ENCODE measurements around the gene PFN1. TPM values are rescaled to one million over a fixed set of nuclear protein-coding genes. Genes with fewer than 3 reads are reported as not detected.
A peak's percentile ranks its signal among the peaks of the same experiment; 100 is the strongest.

PFN1 gene
- total and polyA plus RNA-seq, 9 of the 15 experiments (the other 6 are each of a cell fraction or from before 2014, with no cell fraction given): 60.5 to 1,479 (median 456) TPM

DNA sequence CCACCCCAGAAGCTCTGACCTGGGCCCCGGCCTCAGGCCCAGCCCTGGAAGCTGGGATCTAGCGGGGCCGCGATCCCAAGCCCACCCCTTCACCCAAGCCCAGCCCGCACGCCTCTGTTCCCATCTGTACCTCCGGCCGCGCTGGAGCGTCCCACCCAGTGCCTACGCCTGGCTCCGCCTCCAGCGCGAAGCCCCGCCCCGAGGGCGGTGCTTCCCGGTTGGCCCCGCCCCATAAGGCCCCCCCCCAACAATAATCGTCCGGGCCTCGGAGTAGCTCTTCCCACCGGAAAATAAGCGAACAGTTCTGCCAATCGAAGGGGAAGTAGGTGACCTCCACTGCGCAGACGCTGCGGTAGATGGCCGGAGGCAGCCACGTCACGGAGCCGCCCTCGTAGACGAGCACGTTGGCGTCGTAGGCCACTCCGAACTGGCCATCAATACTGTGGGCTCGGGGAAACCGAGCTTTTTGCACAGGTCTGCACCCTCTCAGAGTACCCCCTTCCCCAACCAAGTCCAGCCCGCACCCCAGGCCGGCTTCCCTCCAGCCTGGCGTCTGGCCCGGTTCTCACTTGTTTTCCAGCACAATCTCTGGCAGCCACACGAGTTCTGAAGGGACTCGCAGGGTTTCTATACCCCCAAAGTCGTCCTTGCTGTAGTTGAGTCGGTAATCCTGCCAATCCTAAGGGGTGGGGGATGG, 46.5 kb downstream of the PFN1 start:
- DNase-seq (ENCODE audit: extremely low read depth in 1 of 4, low spot score in 3 of 4) (peak in 3 of 4 experiments; percentile 34 to 64 (median 50)), ATAC-seq (peak; percentile 69), FAIRE-seq (no peak)
- Histone ChIP-seq H3K27me3 (ENCODE audit: control insufficient read depth in 2 of 2, insufficient read depth in 2 of 2, low read length in 2 of 2) (no peaks in the 10 kb centered on the region; a peak in 1 of 5 replicates), H3K9me3 (replicated peaks; ENCODE audit: control insufficient read depth, insufficient read depth, low read depth, low read length) (no peaks in the 10 kb centered on the region), H3K9ac (ENCODE audit: insufficient read depth in 1 of 2, low read depth in 2 of 2, low read length in 2 of 2) (no peak overlapping the region), H3K36me3 (ENCODE audit: control insufficient read depth, insufficient read depth, low read length) (no peaks in the 10 kb centered on the region; the same call in 2 of the 3 replicates), H3K4me1 (replicated peaks in 1 of 2; ENCODE audit: control insufficient read depth in 2 of 2, insufficient read depth in 2 of 2, low read length in 2 of 2) (peaks cover 14 to 28% of the 10 kb centered on the region in 2 experiments), H2AFZ (ENCODE audit: low read depth, low read length) (no peak overlapping the region), H3K4me2 (ENCODE audit: insufficient read depth, low read length) (no peak overlapping the region), H3K27ac (ENCODE audit: extremely low read depth, low read depth, low read length) (no peak overlapping the region), H4K20me1 (replicated peaks; ENCODE audit: control insufficient read depth, insufficient read depth, low read length) (no peaks in the 10 kb centered on the region), H3K9me1 (ENCODE audit: control insufficient read depth, insufficient read depth, low read length) (peaks cover 2% of the 10 kb centered on the region), H3K79me2 (ENCODE audit: control insufficient read depth, insufficient read depth, low read length) (no peaks in the 10 kb centered on the region), H3K4me3 (no peak overlapping the region)
- ChIA-PET CTCF (ENCODE audit: low intra/inter-chr PET ratio) (interaction anchor here (0.5 to 0.7 kb wide), 2 partner anchors 117 to 192 kb away, joined by 4 read pairs; no protein-coding TSS in a partner anchor), POLR2A (interaction anchor here (0.6 to 0.9 kb wide), 4 partner anchors 37 to 130 kb away, joined by 3 read pairs; partner anchors contain the start of gene PLD2)
- intact Hi-C loops (cut with micrococcal nuclease): loop anchor here (10.0 kb wide), 1 partner anchor 63 kb away; the partner anchor contains the start of gene SPAG7
- BruUV-seq (replicated peaks): no TSS peak
- WGBS (ENCODE audit: insufficient coverage, low coverage, missing lambda C conversion rate): 62% methylated on average over 6 of the region's 48 CpGs
- TF ChIP-seq CHD1 (IDR thresholded peaks at IDR 0.05; ENCODE audit: low read length): no peak
- TF ChIP-seq, protein P1, sequence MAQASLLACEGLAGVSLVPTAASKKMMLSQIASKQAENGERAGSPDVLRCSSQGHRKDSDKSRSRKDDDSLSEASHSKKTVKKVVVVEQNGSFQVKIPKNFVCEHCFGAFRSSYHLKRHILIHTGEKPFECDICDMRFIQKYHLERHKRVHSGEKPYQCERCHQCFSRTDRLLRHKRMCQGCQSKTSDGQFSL (CRISPR knock-in tag; IDR thresholded peaks at IDR 0.05): peak; percentile 96
- TF ChIP-seq, protein P1 (tag; IDR thresholded peaks at IDR 0.05): 0 out of 4 replicates have a peak, but pooled peaks of 1 of the 2 experiments have one; percentile 34
- in situ Hi-C loops (cut with MboI): no loop called here
